ENCODE data around the gene PLCD3.

GRCh38 chr17:45103269-45103795, 29.0 kb downstream of the PLCD3 start:
- TF ChIP-seq CTCF (IDR thresholded peaks at IDR 0.05) (peak in 4 of 12 donors; percentile 7 to 32 (median 20)), POLR2A (IDR thresholded peaks at IDR 0.05) (no peak)
